ENCODE results near the gene CPZ.
"Not testable (repeated sequence)": the region's sequence is repeated elsewhere in the genome, so short reads cannot be mapped to it uniquely, and the experiment has no call there.

Gene CPZ

DNA sequence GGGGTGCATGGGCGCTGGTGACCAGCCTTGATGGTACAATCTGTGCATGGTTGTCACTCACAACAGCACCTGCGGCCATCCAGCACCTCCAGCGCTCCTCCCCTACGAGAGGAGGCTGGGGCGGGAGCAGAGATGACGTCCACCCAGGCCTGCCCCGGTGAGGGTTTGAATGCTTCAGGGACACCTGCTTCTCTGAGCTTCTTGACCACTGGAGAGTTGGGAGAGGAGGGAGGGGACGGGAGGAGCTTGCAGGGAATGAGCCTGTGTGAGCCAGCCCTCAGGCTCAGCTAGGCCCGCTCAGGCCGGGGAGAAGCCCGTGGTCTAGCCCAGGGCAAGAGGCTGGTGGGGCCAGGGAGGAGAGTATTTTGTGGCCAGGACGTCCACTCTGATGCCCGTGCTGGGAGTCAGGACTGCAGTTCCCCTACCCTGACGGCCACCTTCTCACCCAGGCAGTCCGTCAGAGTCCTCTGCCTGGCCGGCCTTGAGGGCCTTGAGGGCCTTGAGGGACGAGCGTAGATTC is 59.2 kb downstream of the CPZ start:
- H3K9me3 ChIP-seq (ENCODE audit: control insufficient read depth, low read length): no peaks in the 10 kb centered on the region
- H3K4me3 ChIP-seq (ENCODE audit: low read length): no peak overlapping the region
- H3K4me1 ChIP-seq (ENCODE audit: control insufficient read depth, insufficient read depth, low read length): no peaks in the 10 kb centered on the region
- H3K36me3 ChIP-seq (ENCODE audit: control insufficient read depth, insufficient read depth, low read length): no peaks in the 10 kb centered on the region
- H3K27me3 ChIP-seq (ENCODE audit: control insufficient read depth, insufficient read depth, low read length): no peaks in the 10 kb centered on the region
- H3K9ac ChIP-seq (ENCODE audit: low read length): no peak overlapping the region

DNA sequence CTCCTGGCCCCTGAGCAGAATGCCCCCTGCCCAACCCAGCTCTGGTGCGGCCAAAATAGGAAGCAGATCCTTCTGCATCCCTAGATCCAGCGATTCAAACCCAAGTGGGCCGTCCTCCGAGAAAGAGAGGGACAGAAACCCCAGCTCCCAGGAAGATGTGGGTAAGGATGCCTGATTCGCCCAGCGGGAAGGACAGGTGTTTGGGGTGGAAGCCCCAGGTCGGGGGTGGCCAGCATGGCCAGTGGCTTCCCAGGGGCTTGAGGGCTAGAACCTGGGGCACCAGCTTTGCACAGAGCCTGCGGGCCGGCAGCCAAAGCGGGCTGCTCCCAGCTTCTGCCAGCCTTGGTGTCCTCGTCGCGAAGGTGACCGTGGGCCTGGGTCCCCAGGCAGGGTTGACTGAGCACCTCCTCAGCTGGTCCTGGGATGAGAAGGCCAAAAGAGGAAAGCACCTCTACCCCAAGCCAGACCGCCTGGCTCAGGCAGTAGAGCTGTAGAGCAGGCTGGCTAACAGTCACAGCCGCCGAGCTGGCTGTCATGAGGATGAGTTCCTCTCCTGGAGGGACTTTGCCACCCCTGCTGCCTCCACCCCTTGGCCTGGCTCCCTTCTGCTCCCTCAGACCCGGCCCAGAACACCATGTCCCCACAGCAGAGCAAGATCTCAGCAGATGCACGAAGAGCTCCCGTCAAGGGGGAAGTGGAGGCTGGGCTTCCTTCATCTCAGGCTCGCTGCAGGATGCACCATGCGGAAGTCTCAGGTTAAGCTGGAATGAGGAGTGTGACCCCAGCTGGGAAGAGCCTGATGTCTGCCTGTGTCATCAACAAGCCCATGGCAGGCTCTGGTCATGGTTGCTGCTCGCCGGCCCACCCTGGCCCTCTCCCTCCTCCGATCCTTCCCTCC is 59.9 kb downstream of the CPZ start:
- Histone ChIP-seq H3K4me1 (ENCODE audit: control insufficient read depth, insufficient read depth, low read length) (no peaks in the 10 kb centered on the region), H3K9ac (ENCODE audit: low read length) (no peak overlapping the region), H3K36me3 (ENCODE audit: control insufficient read depth, insufficient read depth, low read length) (no peaks in the 10 kb centered on the region), H3K9me3 (ENCODE audit: control insufficient read depth, low read length) (no peaks in the 10 kb centered on the region), H3K27me3 (ENCODE audit: control insufficient read depth, insufficient read depth, low read length) (no peaks in the 10 kb centered on the region), H3K4me3 (ENCODE audit: low read length) (no peak overlapping the region)

- Histone ChIP-seq H3K27me3 (ENCODE audit: control insufficient read depth, insufficient read depth, low read length) (no peaks in the 10 kb centered on the region), H3K36me3 (ENCODE audit: control insufficient read depth, insufficient read depth, low read length) (no peaks in the 10 kb centered on the region), H3K9ac (ENCODE audit: low read length) (no peak overlapping the region)
These were observed 60.9 kb downstream of the CPZ start for GRCh38 chr4:8653326-8654000.

GRCh38 chr4:8654139-8654538 is 61.6 kb downstream of the CPZ start:
- not testable (repeated sequence) for H3K4me3 ChIP-seq (ENCODE audit: low read length); H3K36me3 ChIP-seq (ENCODE audit: control insufficient read depth, insufficient read depth, low read length); H3K4me1 ChIP-seq (ENCODE audit: control insufficient read depth, insufficient read depth, low read length); H3K9ac ChIP-seq (ENCODE audit: low read length); H3K9me3 ChIP-seq (ENCODE audit: control insufficient read depth, low read length); H3K27me3 ChIP-seq (ENCODE audit: control insufficient read depth, insufficient read depth, low read length)

More at GRCh38 chr4:8653326-8654000, 60.9 kb downstream of the CPZ start:
- H3K4me3 ChIP-seq (ENCODE audit: low read length): no peak overlapping the region
- H3K4me1 ChIP-seq (ENCODE audit: control insufficient read depth, insufficient read depth, low read length): no peaks in the 10 kb centered on the region
- H3K9me3 ChIP-seq (ENCODE audit: control insufficient read depth, low read length): no peaks in the 10 kb centered on the region

GRCh38 chr4:8655411-8656184 is 63.0 kb downstream of the CPZ start:
- Histone ChIP-seq H3K9me3 (ENCODE audit: control insufficient read depth, low read length) (no peaks in the 10 kb centered on the region), H3K4me1 (ENCODE audit: control insufficient read depth, insufficient read depth, low read length) (no peaks in the 10 kb centered on the region), H3K36me3 (ENCODE audit: control insufficient read depth, insufficient read depth, low read length) (no peaks in the 10 kb centered on the region), H3K4me3 (ENCODE audit: low read length) (no peak overlapping the region), H3K27me3 (ENCODE audit: control insufficient read depth, insufficient read depth, low read length) (no peaks in the 10 kb centered on the region), H3K9ac (ENCODE audit: low read length) (no peak overlapping the region)

DNA sequence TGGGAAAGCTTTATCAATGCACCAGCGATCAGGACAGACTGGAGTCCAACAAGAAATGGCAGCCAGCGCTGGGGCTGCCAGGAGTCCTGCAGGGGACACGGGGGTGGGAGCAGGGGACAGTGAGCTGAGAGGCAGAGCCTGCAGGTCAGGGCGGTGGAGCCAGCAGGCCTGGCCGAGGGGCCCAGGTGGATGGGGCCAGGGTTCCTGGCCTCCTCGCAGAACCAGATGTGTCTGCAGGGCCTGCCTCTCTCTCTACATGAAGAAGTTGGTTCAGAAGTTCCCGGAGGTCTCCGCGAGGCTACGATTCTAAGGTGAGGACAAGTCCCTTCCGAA is 63.6 kb downstream of the CPZ start:
- Histone ChIP-seq H3K36me3 (ENCODE audit: control insufficient read depth, insufficient read depth, low read length) (no peaks in the 10 kb centered on the region), H3K9ac (ENCODE audit: low read length) (no peak overlapping the region), H3K27me3 (ENCODE audit: control insufficient read depth, insufficient read depth, low read length) (no peaks in the 10 kb centered on the region)

GRCh38 chr4:8656711-8657380 is 64.3 kb downstream of the CPZ start:
- Histone ChIP-seq H3K4me3 (ENCODE audit: low read length) (no peak overlapping the region), H3K27me3 (ENCODE audit: control insufficient read depth, insufficient read depth, low read length) (no peaks in the 10 kb centered on the region), H3K9me3 (ENCODE audit: control insufficient read depth, low read length) (no peaks in the 10 kb centered on the region), H3K9ac (ENCODE audit: low read length) (no peak overlapping the region), H3K36me3 (ENCODE audit: control insufficient read depth, insufficient read depth, low read length) (no peaks in the 10 kb centered on the region), H3K4me1 (ENCODE audit: control insufficient read depth, insufficient read depth, low read length) (no peaks in the 10 kb centered on the region)

More for the DNA sequence above, 63.6 kb downstream of the CPZ start:
- no peak overlapping the region for H3K4me3 ChIP-seq (ENCODE audit: low read length)
- no peaks in the 10 kb centered on the region for H3K4me1 ChIP-seq (ENCODE audit: control insufficient read depth, insufficient read depth, low read length)
- H3K9me3 ChIP-seq (ENCODE audit: control insufficient read depth, low read length): no peaks in the 10 kb centered on the region

DNA sequence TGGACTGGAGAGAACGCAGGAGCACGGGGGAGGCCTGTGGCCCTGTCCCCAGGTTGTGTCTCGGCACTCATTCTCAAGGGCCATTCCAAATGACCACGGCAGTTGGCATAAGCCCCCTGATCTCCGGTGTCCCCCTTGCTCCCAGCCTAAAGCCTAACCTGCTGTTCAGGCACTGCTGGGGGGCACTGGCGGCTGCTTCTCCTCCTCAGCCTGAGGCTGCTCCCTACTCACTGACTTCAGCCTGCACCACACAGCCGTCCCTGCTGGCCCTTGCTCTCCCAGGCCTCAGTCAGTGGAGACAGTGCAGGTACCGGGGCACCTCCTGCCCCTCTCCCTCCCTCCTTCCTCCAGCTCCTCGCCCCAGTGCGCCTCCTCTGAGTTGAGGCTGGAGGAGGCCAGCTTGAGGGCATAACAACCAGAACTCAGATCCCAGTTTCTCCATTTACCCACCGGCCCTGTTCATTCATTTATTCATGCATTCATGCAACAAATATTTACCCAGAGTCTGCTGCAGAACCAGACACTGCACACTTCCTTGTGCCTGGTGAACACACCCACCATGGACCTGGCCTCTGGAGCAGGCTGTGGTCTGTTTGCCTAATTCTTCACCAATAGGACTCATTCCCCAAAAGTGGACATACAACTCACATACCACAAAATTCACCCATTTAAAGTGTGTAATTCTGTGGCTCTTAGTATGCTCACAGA is 65.0 kb downstream of the CPZ start:
- Histone ChIP-seq H3K36me3 (ENCODE audit: control insufficient read depth, insufficient read depth, low read length) (no peaks in the 10 kb centered on the region), H3K4me3 (ENCODE audit: low read length) (no peak overlapping the region), H3K27me3 (ENCODE audit: control insufficient read depth, insufficient read depth, low read length) (no peaks in the 10 kb centered on the region), H3K4me1 (ENCODE audit: control insufficient read depth, insufficient read depth, low read length) (no peaks in the 10 kb centered on the region), H3K9me3 (ENCODE audit: control insufficient read depth, low read length) (no peaks in the 10 kb centered on the region), H3K9ac (ENCODE audit: low read length) (no peak overlapping the region)

DNA sequence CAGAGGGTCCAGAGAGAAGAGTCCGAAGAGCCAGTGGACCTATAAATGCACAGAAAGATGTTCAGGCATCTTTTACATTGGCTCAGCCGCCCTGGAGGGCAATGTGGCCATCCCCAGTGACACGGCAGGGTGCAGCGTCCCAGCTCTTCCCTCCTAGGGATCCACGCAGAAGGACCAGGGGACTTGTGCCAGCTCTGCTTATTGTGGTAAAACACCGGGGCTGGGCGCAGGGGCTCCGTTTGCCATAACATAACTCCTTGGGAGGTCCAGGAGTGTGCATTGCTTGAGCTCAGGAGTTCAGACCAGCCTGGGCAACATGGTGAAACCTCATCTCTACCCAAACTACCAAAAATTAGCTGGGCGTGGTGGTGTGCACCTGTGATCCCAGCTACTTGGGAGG is 70.2 kb downstream of the CPZ start:
- Histone ChIP-seq H3K27me3 (ENCODE audit: control insufficient read depth, insufficient read depth, low read length) (no peaks in the 10 kb centered on the region), H3K9ac (ENCODE audit: low read length) (no peak overlapping the region), H3K4me3 (ENCODE audit: low read length) (no peak overlapping the region), H3K4me1 (ENCODE audit: control insufficient read depth, insufficient read depth, low read length) (no peaks in the 10 kb centered on the region), H3K36me3 (ENCODE audit: control insufficient read depth, insufficient read depth, low read length) (no peaks in the 10 kb centered on the region), H3K9me3 (ENCODE audit: control insufficient read depth, low read length) (no peaks in the 10 kb centered on the region)

GRCh38 chr4:8664031-8664805 is 71.7 kb downstream of the CPZ start:
- Histone ChIP-seq H3K4me1 (ENCODE audit: control insufficient read depth, insufficient read depth, low read length) (no peaks in the 10 kb centered on the region), H3K36me3 (ENCODE audit: control insufficient read depth, insufficient read depth, low read length) (no peaks in the 10 kb centered on the region), H3K9me3 (ENCODE audit: control insufficient read depth, low read length) (no peaks in the 10 kb centered on the region), H3K27me3 (ENCODE audit: control insufficient read depth, insufficient read depth, low read length) (no peaks in the 10 kb centered on the region), H3K9ac (ENCODE audit: low read length) (no peak overlapping the region), H3K4me3 (ENCODE audit: low read length) (no peak overlapping the region)

- no peaks in the 10 kb centered on the region for H3K27me3 ChIP-seq (ENCODE audit: control insufficient read depth, insufficient read depth, low read length)
- H3K36me3 ChIP-seq (ENCODE audit: control insufficient read depth, insufficient read depth, low read length): no peaks in the 10 kb centered on the region
These were observed 72.4 kb downstream of the CPZ start for GRCh38 chr4:8664976-8665375.

More at GRCh38 chr4:8664976-8665375, 72.4 kb downstream of the CPZ start:
- H3K4me3 ChIP-seq (ENCODE audit: low read length): no peak overlapping the region
- no peaks in the 10 kb centered on the region for H3K4me1 ChIP-seq (ENCODE audit: control insufficient read depth, insufficient read depth, low read length)
- H3K9me3 ChIP-seq (ENCODE audit: control insufficient read depth, low read length): no peaks in the 10 kb centered on the region
- no peak overlapping the region for H3K9ac ChIP-seq (ENCODE audit: low read length)

All from mucosa of stomach (tissue), 1 donor.